Measurements from ENCODE around the gene AKAP6.

The AKAP6 gene

GRCh38 chr14:32491416-32492016 is 162.4 kb downstream of the AKAP6 start:
- DNase-seq (ENCODE audit: low read depth) = no peak
- no peak for TF ChIP-seq CTCF (IDR thresholded peaks at IDR 0.05; ENCODE audit: control insufficient read depth, extremely low read depth, insufficient read depth)
- H3K4me3 ChIP-seq (ENCODE audit: low read depth, low read length) = no peak overlapping the region

GRCh38 chr14:32492457-32492856 is 163.4 kb downstream of the AKAP6 start:
- TF ChIP-seq CTCF (IDR thresholded peaks at IDR 0.05; ENCODE audit: control insufficient read depth, extremely low read depth, insufficient read depth) = no peak
- no peak overlapping the region for H3K4me3 ChIP-seq (ENCODE audit: low read depth, low read length)
- DNase-seq (ENCODE audit: low read depth) = no peak

- no peak overlapping the region for H3K4me3 ChIP-seq (ENCODE audit: low read depth, low read length)
- TF ChIP-seq CTCF (IDR thresholded peaks at IDR 0.05; ENCODE audit: control insufficient read depth, extremely low read depth, insufficient read depth) = no peak
- no peak for DNase-seq (ENCODE audit: low read depth)
Measured at GRCh38 chr14:32494609-32495434, 165.7 kb downstream of the AKAP6 start.

- no peak for TF ChIP-seq CTCF (IDR thresholded peaks at IDR 0.05; ENCODE audit: control insufficient read depth, extremely low read depth, insufficient read depth)
- no peak overlapping the region for H3K4me3 ChIP-seq (ENCODE audit: low read depth, low read length)
- DNase-seq (ENCODE audit: low read depth) = no peak
Measured at GRCh38 chr14:32495435-32495734, 166.3 kb downstream of the AKAP6 start.

GRCh38 chr14:32497248-32497647 is 168.2 kb downstream of the AKAP6 start:
- DNase-seq (ENCODE audit: low read depth) = no peak
- no peak overlapping the region for H3K4me3 ChIP-seq (ENCODE audit: low read depth, low read length)
- TF ChIP-seq CTCF (IDR thresholded peaks at IDR 0.05; ENCODE audit: control insufficient read depth, extremely low read depth, insufficient read depth) = no peak

- no peak for TF ChIP-seq CTCF (IDR thresholded peaks at IDR 0.05; ENCODE audit: control insufficient read depth, extremely low read depth, insufficient read depth)
- no peak overlapping the region for H3K4me3 ChIP-seq (ENCODE audit: low read depth, low read length)
- no peak for DNase-seq (ENCODE audit: low read depth)
Measured at GRCh38 chr14:32507029-32507984, 178.2 kb downstream of the AKAP6 start.
